ENCODE measurements around the gene MBD3.
"Not testable (repeated sequence)": the region's sequence is repeated elsewhere in the genome, so short reads cannot be mapped to it uniquely, and the experiment has no call there.

DNA sequence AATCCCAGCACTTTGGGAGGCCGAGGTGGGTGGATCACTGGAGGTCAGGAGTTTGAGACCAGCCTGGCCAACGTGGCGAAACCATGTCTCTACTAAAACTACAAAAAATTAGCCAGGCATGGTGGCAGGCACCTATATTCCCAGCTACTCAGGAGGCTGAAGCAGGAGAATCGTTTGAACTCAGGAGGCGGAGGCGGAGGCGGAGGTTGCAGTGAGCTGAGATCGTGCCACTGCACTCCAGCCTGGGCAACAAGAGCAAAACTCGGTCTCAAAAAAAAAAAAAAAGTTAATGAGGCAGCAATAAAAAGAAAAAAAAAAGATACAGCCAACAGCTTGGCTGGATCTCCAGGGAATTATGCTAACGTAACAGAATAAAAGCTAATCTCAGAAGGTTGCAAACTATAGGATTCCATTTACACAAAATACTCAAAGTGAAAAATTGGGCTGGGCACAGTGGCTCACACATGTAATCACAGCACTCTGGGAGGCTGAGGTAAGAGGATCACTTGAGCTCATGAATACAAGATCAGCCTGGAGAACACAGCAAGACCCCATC, 48.3 kb upstream of the MBD3 start:
- TF ChIP-seq POLR2A (IDR thresholded peaks at IDR 0.05; ENCODE audit: extremely low read depth, insufficient read length) = not testable (repeated sequence)
- TF ChIP-seq, protein P1, sequence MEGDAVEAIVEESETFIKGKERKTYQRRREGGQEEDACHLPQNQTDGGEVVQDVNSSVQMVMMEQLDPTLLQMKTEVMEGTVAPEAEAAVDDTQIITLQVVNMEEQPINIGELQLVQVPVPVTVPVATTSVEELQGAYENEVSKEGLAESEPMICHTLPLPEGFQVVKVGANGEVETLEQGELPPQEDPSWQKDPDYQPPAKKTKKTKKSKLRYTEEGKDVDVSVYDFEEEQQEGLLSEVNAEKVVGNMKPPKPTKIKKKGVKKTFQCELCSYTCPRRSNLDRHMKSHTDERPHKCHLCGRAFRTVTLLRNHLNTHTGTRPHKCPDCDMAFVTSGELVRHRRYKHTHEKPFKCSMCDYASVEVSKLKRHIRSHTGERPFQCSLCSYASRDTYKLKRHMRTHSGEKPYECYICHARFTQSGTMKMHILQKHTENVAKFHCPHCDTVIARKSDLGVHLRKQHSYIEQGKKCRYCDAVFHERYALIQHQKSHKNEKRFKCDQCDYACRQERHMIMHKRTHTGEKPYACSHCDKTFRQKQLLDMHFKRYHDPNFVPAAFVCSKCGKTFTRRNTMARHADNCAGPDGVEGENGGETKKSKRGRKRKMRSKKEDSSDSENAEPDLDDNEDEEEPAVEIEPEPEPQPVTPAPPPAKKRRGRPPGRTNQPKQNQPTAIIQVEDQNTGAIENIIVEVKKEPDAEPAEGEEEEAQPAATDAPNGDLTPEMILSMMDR (IDR thresholded peaks at IDR 0.05; ENCODE audit: low read depth, low read length) = not testable (repeated sequence)

All from NB4 (cell line).